ENCODE measurements around the gene GDF2. TPM values are rescaled to one million over a fixed set of nuclear protein-coding genes. Genes with fewer than 3 reads are reported as not detected.

Gene GDF2
- polyA plus RNA-seq, 1 donor from 2014 or later: not detected

DNA sequence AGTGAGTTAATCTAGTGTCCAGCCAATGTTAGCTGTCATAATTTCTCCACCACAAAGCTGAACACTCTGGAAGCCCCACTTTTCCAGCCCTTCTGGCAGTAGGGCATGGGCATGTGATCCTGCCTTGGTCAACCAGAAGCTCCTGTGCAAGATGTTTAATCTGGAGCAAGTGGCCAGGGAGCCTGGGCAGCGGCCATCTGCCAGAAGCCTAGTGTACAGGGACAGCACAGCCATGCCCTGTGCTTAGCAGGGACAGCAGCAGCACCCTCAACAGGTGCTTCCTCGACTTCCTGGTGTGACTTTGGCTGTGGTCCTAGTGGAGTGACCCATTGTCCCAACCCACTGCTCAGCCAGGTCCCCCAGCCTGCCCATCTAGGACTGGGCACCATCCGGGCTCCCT lies 36.2 kb downstream of the GDF2 start:
- no peaks in the 10 kb centered on the region for H3F3A ChIP-seq (ENCODE audit: insufficient read depth, low read length, poor library complexity, severe bottlenecking)
- TF ChIP-seq RAD21 (conservative IDR thresholded peaks at IDR 0.05) (no peak), EZH2 (IDR thresholded peaks at IDR 0.05; ENCODE audit: borderline replicate concordance, insufficient read depth, low read length, poor library complexity, severe bottlenecking) (no peak), SMC3 (conservative IDR thresholded peaks at IDR 0.05; ENCODE audit: poor library complexity) (no peak), MXI1 (conservative IDR thresholded peaks at IDR 0.05; ENCODE audit: poor library complexity, severe bottlenecking) (no peak), POLR2AphosphoS5 (IDR thresholded peaks at IDR 0.05) (no peak), EP300 (conservative IDR thresholded peaks at IDR 0.05; ENCODE audit: poor library complexity, severe bottlenecking) (no peak), TAF1 (IDR thresholded peaks at IDR 0.05; ENCODE audit: low read depth) (no peak)
- TF ChIP-seq, protein P1, sequence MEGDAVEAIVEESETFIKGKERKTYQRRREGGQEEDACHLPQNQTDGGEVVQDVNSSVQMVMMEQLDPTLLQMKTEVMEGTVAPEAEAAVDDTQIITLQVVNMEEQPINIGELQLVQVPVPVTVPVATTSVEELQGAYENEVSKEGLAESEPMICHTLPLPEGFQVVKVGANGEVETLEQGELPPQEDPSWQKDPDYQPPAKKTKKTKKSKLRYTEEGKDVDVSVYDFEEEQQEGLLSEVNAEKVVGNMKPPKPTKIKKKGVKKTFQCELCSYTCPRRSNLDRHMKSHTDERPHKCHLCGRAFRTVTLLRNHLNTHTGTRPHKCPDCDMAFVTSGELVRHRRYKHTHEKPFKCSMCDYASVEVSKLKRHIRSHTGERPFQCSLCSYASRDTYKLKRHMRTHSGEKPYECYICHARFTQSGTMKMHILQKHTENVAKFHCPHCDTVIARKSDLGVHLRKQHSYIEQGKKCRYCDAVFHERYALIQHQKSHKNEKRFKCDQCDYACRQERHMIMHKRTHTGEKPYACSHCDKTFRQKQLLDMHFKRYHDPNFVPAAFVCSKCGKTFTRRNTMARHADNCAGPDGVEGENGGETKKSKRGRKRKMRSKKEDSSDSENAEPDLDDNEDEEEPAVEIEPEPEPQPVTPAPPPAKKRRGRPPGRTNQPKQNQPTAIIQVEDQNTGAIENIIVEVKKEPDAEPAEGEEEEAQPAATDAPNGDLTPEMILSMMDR (IDR thresholded peaks at IDR 0.05; ENCODE audit: poor library complexity, severe bottlenecking): no peak
- TF ChIP-seq, protein P2, sequence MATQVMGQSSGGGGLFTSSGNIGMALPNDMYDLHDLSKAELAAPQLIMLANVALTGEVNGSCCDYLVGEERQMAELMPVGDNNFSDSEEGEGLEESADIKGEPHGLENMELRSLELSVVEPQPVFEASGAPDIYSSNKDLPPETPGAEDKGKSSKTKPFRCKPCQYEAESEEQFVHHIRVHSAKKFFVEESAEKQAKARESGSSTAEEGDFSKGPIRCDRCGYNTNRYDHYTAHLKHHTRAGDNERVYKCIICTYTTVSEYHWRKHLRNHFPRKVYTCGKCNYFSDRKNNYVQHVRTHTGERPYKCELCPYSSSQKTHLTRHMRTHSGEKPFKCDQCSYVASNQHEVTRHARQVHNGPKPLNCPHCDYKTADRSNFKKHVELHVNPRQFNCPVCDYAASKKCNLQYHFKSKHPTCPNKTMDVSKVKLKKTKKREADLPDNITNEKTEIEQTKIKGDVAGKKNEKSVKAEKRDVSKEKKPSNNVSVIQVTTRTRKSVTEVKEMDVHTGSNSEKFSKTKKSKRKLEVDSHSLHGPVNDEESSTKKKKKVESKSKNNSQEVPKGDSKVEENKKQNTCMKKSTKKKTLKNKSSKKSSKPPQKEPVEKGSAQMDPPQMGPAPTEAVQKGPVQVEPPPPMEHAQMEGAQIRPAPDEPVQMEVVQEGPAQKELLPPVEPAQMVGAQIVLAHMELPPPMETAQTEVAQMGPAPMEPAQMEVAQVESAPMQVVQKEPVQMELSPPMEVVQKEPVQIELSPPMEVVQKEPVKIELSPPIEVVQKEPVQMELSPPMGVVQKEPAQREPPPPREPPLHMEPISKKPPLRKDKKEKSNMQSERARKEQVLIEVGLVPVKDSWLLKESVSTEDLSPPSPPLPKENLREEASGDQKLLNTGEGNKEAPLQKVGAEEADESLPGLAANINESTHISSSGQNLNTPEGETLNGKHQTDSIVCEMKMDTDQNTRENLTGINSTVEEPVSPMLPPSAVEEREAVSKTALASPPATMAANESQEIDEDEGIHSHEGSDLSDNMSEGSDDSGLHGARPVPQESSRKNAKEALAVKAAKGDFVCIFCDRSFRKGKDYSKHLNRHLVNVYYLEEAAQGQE (IDR thresholded peaks at IDR 0.05; ENCODE audit: borderline replicate concordance): no peak
- H3K79me2 ChIP-seq (replicated peaks; ENCODE audit: insufficient read depth, low read length): no peaks in the 10 kb centered on the region

DNA sequence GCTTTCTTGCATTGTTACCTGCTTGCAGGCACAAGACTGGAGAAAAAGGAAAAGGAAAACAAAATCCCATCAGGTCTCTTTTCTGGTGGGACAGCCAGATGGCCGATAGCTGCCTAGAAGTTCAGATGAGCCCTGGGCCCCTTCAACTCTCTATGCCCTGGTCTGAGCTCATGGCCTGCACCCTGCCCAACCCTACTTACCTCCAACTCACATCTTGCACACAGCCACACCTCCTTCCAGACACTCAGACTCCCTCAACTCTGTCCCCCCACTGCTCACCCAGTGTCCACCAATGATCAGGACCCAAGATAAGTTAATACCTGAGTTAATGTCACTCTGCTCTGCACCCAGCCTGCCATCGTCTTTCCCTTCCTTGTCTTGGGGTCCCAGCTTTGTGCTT lies 36.8 kb downstream of the GDF2 start:
- Histone ChIP-seq H3F3A (ENCODE audit: insufficient read depth, low read length, poor library complexity, severe bottlenecking) (no peaks in the 10 kb centered on the region), H2AFZ (ENCODE audit: low read depth, low read length) (no peak overlapping the region), H3K4me3 (ENCODE audit: low read length) (no peak overlapping the region), H3K36me3 (ENCODE audit: insufficient read depth, low read length) (no peaks in the 10 kb centered on the region), H3K4me2 (ENCODE audit: low read length) (no peak overlapping the region), H3K9ac (ENCODE audit: low read length) (no peak overlapping the region), H3K9me3 (ENCODE audit: low read length) (no peaks in the 10 kb centered on the region), H3K9me2 (ENCODE audit: insufficient read depth, low read length) (no peaks in the 10 kb centered on the region), H4K20me1 (ENCODE audit: insufficient read depth) (no peaks in the 10 kb centered on the region), H3K27ac (ENCODE audit: low read length) (no peak overlapping the region), H3K79me2 (replicated peaks; ENCODE audit: insufficient read depth, low read length) (no peaks in the 10 kb centered on the region), H3K27me3 (ENCODE audit: insufficient read depth, low read depth, low read length) (no peaks in the 10 kb centered on the region)
- TF ChIP-seq POLR2AphosphoS5 (IDR thresholded peaks at IDR 0.05) (no peak), SMC3 (conservative IDR thresholded peaks at IDR 0.05; ENCODE audit: poor library complexity) (no peak), TAF1 (IDR thresholded peaks at IDR 0.05; ENCODE audit: low read depth) (no peak), MXI1 (conservative IDR thresholded peaks at IDR 0.05; ENCODE audit: poor library complexity, severe bottlenecking) (no peak), RAD21 (conservative IDR thresholded peaks at IDR 0.05) (no peak), EP300 (conservative IDR thresholded peaks at IDR 0.05; ENCODE audit: poor library complexity, severe bottlenecking) (no peak), EZH2 (IDR thresholded peaks at IDR 0.05; ENCODE audit: borderline replicate concordance, insufficient read depth, low read length, poor library complexity, severe bottlenecking) (no peak)
- TF ChIP-seq, protein P2 (IDR thresholded peaks at IDR 0.05; ENCODE audit: borderline replicate concordance): no peak
- TF ChIP-seq, protein P1 (IDR thresholded peaks at IDR 0.05; ENCODE audit: poor library complexity, severe bottlenecking): no peak

More for the DNA sequence above, 36.2 kb downstream of the GDF2 start:
- Histone ChIP-seq H2AFZ (ENCODE audit: low read depth, low read length) (no peak overlapping the region), H3K36me3 (ENCODE audit: insufficient read depth, low read length) (no peaks in the 10 kb centered on the region), H3K9ac (ENCODE audit: low read length) (no peak overlapping the region), H3K4me2 (ENCODE audit: low read length) (no peak overlapping the region), H3K4me3 (ENCODE audit: low read length) (no peak overlapping the region), H3K9me2 (ENCODE audit: insufficient read depth, low read length) (no peaks in the 10 kb centered on the region), H3K9me3 (ENCODE audit: low read length) (no peaks in the 10 kb centered on the region), H3K27me3 (ENCODE audit: insufficient read depth, low read depth, low read length) (no peaks in the 10 kb centered on the region), H3K27ac (ENCODE audit: low read length) (no peak overlapping the region), H4K20me1 (ENCODE audit: insufficient read depth) (no peaks in the 10 kb centered on the region)

Measured in neural cell (in vitro differentiated cells).